HepG2 (cell line): ENCODE data around the gene RTN4. TPM values are rescaled to one million over a fixed set of nuclear protein-coding genes. Genes with fewer than 3 reads are reported as not detected.

Experiments
- CTCF ChIP-seq: sonication (generic); formaldehyde crosslinking; IDR thresholded peaks from 2 replicates; pipeline ENCODE4 v1.5.0; 2020; ENCODE audit warnings: mild to moderate bottlenecking, missing genetic modification reagents, moderate library complexity
- HMGXB3 ChIP-seq: sonication (generic); formaldehyde crosslinking; IDR thresholded peaks from 2 replicates; pipeline ENCODE4 v1.4.0; 2020; ENCODE audit warnings: missing genetic modification reagents, borderline replicate concordance
- HNRNPH1 ChIP-seq: fragments of 200-400 bp; formaldehyde crosslinking; optimal IDR thresholded peaks from 2 replicates; pipeline ENCODE3; 2017; ENCODE audit warnings: mild to moderate bottlenecking, low read depth, low read length
- IKZF5 ChIP-seq: IDR thresholded peaks from 2 replicates; pipeline ENCODE4 v1.6.1; 2018; ENCODE audit warnings: missing genetic modification reagents, mild to moderate bottlenecking, missing compliant biosample characterization
- KAT8 ChIP-seq: IDR thresholded peaks from 2 replicates; pipeline ENCODE4 v1.6.1; 2016; ENCODE audit warnings: missing genetic modification reagents, missing compliant biosample characterization
- MYC ChIP-seq: sonication (generic); formaldehyde crosslinking; IDR thresholded peaks from 2 replicates; pipeline ENCODE4 v1.9.0; 2021; ENCODE audit warnings: missing genetic modification reagents, borderline replicate concordance
- SIX4 ChIP-seq: sonication (generic); formaldehyde crosslinking; IDR thresholded peaks from 2 replicates; pipeline ENCODE4 v1.4.0; 2020; ENCODE audit warnings: missing genetic modification reagents
- TCF7L2 ChIP-seq: IDR thresholded peaks from 2 replicates; pipeline ENCODE4 v1.6.1; 2011; ENCODE audit warnings: mild to moderate bottlenecking, low read depth, low read length, moderate library complexity
- TGIF2 ChIP-seq: IDR thresholded peaks from 2 replicates; pipeline ENCODE4 v1.6.1; 2016; ENCODE audit warnings: control low read depth, missing compliant biosample characterization
- ZNF34 ChIP-seq: sonication (generic); formaldehyde crosslinking; IDR thresholded peaks from 2 replicates; pipeline ENCODE4 v1.4.0; 2020; ENCODE audit warnings: mild to moderate bottlenecking, missing genetic modification reagents, borderline replicate concordance
- ZNF484 ChIP-seq: sonication (generic); formaldehyde crosslinking; IDR thresholded peaks from 2 replicates; pipeline ENCODE4 v1.5.1; 2020; ENCODE audit warnings: mild to moderate bottlenecking, low read depth, missing genetic modification reagents, borderline replicate concordance
- polyA plus RNA-seq, 8 experiments: library from polyadenylated mRNA; depleted of rRNA in 3 of 8; stranded (reverse) in 7 of 8; unstranded in 1 of 8; fragments of >200 nt; fragmentation: Illumina TruSeq in 4 of 8; extraction: Trizol in 4 of 8; gene quantifications; 2 replicates each; pipeline versions ENCODE4 v1.2.1 to v1.2.3, GENCODE V29; 2011 to 2016; ENCODE audit warnings: low read depth in 4 of 8, missing spikeins in 1 of 8, mixed read lengths in 1 of 8; ENCODE audit not compliant: insufficient read depth in 1 of 8
- total RNA-seq, 5 experiments: library from RNA; depleted of rRNA; stranded (reverse); fragments of >200 nt; fragmentation: Illumina TruSeq; extraction: Trizol; gene quantifications; 2 replicates each; pipeline ENCODE4 v1.2.3, GENCODE V29; 2016; ENCODE audit warnings: low read depth in 1 of 5
- TF ChIP-seq, protein P1 (sequence below): sonication (generic); formaldehyde crosslinking; IDR thresholded peaks from 2 replicates; pipeline ENCODE4 v1.8.1; 2023; ENCODE audit warnings: mild to moderate bottlenecking, missing genetic modification reagents
- TF ChIP-seq, protein P2 (sequence below): sonication (generic); formaldehyde crosslinking; IDR thresholded peaks from 2 replicates; pipeline ENCODE4 v1.4.0; 2020; ENCODE audit warnings: missing genetic modification reagents
- TF ChIP-seq, protein P3 (sequence below): conservative IDR thresholded peaks from 2 replicates; pipeline ENCODE4 v1.6.1; 2018; ENCODE audit warnings: missing genetic modification reagents

RTN4 gene
- total and polyA plus RNA-seq, 2 of the 13 experiments (the other 11 are each of a cell fraction or from before 2014, with no cell fraction given) = 98.4 to 133 TPM

- TF ChIP-seq CTCF (peak; percentile 92), IKZF5 (CRISPR knock-in tag) (peak; percentile 46; the same call in 1 of the 2 replicates), MYC (CRISPR knock-in tag) (no peak), HNRNPH1 (no peak), TCF7L2 (no peak), SIX4 (CRISPR knock-in tag) (no peak), ZNF484 (no peak), TGIF2 (CRISPR knock-in tag) (no peak), KAT8 (peak; percentile 60; the same call in 1 of the 2 replicates), ZNF34 (no peak), HMGXB3 (CRISPR knock-in tag) (no peak; the same call in 1 of the 2 replicates)
- TF ChIP-seq, protein P1, sequence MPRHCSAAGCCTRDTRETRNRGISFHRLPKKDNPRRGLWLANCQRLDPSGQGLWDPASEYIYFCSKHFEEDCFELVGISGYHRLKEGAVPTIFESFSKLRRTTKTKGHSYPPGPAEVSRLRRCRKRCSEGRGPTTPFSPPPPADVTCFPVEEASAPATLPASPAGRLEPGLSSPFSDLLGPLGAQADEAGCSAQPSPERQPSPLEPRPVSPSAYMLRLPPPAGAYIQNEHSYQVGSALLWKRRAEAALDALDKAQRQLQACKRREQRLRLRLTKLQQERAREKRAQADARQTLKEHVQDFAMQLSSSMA (CRISPR knock-in tag) = no peak
- TF ChIP-seq, protein P2, sequence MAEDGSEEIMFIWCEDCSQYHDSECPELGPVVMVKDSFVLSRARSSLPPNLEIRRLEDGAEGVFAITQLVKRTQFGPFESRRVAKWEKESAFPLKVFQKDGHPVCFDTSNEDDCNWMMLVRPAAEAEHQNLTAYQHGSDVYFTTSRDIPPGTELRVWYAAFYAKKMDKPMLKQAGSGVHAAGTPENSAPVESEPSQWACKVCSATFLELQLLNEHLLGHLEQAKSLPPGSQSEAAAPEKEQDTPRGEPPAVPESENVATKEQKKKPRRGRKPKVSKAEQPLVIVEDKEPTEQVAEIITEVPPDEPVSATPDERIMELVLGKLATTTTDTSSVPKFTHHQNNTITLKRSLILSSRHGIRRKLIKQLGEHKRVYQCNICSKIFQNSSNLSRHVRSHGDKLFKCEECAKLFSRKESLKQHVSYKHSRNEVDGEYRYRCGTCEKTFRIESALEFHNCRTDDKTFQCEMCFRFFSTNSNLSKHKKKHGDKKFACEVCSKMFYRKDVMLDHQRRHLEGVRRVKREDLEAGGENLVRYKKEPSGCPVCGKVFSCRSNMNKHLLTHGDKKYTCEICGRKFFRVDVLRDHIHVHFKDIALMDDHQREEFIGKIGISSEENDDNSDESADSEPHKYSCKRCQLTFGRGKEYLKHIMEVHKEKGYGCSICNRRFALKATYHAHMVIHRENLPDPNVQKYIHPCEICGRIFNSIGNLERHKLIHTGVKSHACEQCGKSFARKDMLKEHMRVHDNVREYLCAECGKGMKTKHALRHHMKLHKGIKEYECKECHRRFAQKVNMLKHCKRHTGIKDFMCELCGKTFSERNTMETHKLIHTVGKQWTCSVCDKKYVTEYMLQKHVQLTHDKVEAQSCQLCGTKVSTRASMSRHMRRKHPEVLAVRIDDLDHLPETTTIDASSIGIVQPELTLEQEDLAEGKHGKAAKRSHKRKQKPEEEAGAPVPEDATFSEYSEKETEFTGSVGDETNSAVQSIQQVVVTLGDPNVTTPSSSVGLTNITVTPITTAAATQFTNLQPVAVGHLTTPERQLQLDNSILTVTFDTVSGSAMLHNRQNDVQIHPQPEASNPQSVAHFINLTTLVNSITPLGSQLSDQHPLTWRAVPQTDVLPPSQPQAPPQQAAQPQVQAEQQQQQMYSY = no peak
- TF ChIP-seq, protein P3, sequence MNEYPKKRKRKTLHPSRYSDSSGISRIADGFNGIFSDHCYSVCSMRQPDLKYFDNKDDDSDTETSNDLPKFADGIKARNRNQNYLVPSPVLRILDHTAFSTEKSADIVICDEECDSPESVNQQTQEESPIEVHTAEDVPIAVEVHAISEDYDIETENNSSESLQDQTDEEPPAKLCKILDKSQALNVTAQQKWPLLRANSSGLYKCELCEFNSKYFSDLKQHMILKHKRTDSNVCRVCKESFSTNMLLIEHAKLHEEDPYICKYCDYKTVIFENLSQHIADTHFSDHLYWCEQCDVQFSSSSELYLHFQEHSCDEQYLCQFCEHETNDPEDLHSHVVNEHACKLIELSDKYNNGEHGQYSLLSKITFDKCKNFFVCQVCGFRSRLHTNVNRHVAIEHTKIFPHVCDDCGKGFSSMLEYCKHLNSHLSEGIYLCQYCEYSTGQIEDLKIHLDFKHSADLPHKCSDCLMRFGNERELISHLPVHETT (CRISPR knock-in tag) = no peak
These were observed 35.0 kb downstream of the RTN4 start (continued) for GRCh38 chr2:55014962-55015939.
